GM18499 (cell line): ENCODE results near the gene MICB.

ENCODE experiments used
- ATAC-seq: cut with Tn5 transposase; IDR thresholded peaks from one replicate; pipeline ENCODE4 v1.9.1; 2021; ENCODE audit warnings: moderate number of reproducible peaks; ENCODE audit not compliant: insufficient read depth, unreplicated experiment

MICB gene

GRCh38 chr6:31558631-31559500 is 60.9 kb downstream of the MICB start:
- ATAC-seq = no peak

- no peak for ATAC-seq
Measured at GRCh38 chr6:31559606-31559957, 61.6 kb downstream of the MICB start.

GRCh38 chr6:31559958-31560696 is 62.2 kb downstream of the MICB start:
- ATAC-seq = peak; percentile 41

GRCh38 chr6:31560697-31561058 is 62.7 kb downstream of the MICB start:
- ATAC-seq = no peak
